BJ (cell line): ENCODE results near the gene C19orf81. TPM values are rescaled to one million over a fixed set of nuclear protein-coding genes. Genes with fewer than 3 reads are reported as not detected.

Source experiments
- CTCF ChIA-PET: fragments of 350-600 bp; formaldehyde crosslinking; extraction: SDS; loops from one replicate; lab custom pipeline; 2021; ENCODE audit warnings: antibody characterized with exemption, inconsistent platforms; lab: Yijun Ruan, JAX
- POLR2A ChIA-PET: fragments of 300-600 bp; sonication (Branson Sonifier 250); formaldehyde crosslinking; extraction: SDS; loops from one replicate; lab custom pipeline; 2021; ENCODE audit warnings: antibody characterized with exemption; lab: Charles Lee
- DNase-seq: peaks from one replicate; pipeline ENCODE4 v3.0.0-alpha.2; 2011; ENCODE audit warnings: low read depth
- H3K27me3 ChIP-seq: 2 replicates; pipeline ENCODE4 v1.6.0; 2011; ENCODE audit warnings: low read length; ENCODE audit not compliant: control insufficient read depth, insufficient read depth
- H3K36me3 ChIP-seq: 2 replicates; pipeline ENCODE4 v1.5.1; 2011; ENCODE audit warnings: low read length; ENCODE audit not compliant: control insufficient read depth, insufficient read depth
- H3K4me3 ChIP-seq: 2 replicates; pipeline ENCODE4 v1.5.1; 2011; ENCODE audit warnings: low read depth, mild to moderate bottlenecking, control low read depth, low read length
- polyA plus RNA-seq: library from polyadenylated mRNA; depleted of rRNA; stranded (reverse); fragments of >200 nt; gene quantifications from 2 replicates; pipeline ENCODE4 v1.2.3, GENCODE V29; 2011; rRNA removed
- TF ChIP-seq, protein P1 (sequence below): IDR thresholded peaks from 2 replicates; pipeline ENCODE4 v1.5.1; 2011; ENCODE audit warnings: low read depth, mild to moderate bottlenecking, control low read depth, inconsistent platforms, low read length, moderate library complexity; ENCODE audit not compliant: insufficient read depth

The C19orf81 gene
- polyA plus RNA-seq, 1 experiment, result 0.47 TPM

DNA sequence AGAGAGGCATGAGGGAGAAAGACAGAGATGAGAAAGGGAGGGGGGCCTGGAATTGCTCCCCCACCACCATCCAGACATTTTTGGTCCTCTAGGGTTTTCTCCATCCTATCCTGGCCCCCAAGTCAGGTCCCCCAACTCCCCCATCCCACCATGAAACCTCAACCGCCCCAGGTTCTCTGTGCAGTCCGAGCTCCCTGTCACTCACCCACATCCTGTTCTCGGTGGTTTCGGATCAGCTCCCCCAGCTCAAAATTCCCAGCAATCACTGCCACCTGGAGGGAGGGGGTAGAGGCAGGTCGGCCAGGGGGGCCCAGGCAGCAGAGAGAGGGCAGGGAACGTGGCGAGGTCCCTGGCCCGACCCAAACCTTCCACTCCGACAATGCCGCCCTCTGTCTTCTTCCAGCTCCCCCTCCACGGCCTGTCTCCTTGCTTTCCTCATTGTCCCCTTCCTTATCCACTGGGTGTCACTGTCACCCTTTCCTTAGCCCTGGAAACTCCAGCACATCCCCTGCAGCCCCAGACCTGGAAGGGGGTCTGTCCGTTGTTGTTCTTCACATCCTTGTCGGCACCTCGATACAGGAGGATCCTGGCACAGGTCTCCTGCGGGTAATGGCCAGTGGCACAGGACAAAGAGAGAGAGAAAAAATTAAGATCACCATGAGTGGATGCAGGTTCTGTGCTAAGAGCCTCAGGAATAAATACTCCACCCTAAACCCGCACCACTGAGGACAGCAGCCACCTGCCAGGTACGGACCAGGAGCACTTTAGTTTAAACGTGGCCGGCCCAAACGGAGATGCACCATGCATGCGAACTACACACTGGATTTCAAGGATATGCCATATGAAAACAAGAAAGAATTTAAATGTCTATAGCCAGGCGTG, 54.9 kb downstream of the C19orf81 start:
- no peak for DNase-seq
- CTCF ChIA-PET, result interaction anchor here (1.5 to 2.8 kb wide), 5 partner anchors 20 to 166 kb away, joined by 4 to 17 read pairs (median 6); no protein-coding TSS in a partner anchor
- POLR2A ChIA-PET, result no interaction called here
- Histone ChIP-seq H3K36me3 (no peaks in the 10 kb centered on the region), H3K27me3 (no peaks in the 10 kb centered on the region; the same call in 1 of the 2 replicates), H3K4me3 (no peak overlapping the region)
- TF ChIP-seq, protein P1, sequence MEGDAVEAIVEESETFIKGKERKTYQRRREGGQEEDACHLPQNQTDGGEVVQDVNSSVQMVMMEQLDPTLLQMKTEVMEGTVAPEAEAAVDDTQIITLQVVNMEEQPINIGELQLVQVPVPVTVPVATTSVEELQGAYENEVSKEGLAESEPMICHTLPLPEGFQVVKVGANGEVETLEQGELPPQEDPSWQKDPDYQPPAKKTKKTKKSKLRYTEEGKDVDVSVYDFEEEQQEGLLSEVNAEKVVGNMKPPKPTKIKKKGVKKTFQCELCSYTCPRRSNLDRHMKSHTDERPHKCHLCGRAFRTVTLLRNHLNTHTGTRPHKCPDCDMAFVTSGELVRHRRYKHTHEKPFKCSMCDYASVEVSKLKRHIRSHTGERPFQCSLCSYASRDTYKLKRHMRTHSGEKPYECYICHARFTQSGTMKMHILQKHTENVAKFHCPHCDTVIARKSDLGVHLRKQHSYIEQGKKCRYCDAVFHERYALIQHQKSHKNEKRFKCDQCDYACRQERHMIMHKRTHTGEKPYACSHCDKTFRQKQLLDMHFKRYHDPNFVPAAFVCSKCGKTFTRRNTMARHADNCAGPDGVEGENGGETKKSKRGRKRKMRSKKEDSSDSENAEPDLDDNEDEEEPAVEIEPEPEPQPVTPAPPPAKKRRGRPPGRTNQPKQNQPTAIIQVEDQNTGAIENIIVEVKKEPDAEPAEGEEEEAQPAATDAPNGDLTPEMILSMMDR, result no peak

GRCh38 chr19:50705422-50706019, 56.3 kb downstream of the C19orf81 start:
- POLR2A ChIA-PET, result no interaction called here

DNA sequence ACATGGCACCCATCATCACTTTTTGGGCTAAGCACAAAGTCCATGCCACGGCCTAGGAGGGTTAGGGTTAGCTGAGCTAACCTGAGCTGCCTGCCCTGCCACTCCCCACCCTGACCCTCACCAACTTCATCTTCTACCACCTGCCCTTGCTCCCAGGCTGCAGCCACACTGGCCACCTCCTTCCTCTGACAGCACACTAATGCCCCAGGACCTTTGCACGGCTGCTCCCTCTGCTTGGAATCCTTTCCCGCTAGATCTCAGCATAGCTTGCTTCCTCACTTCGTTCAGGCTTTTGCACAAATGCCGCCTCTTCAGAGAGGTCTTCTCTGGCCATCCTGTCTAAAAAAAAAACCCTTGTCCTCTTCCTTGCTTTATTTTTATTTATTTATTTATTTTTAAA, 57.1 kb downstream of the C19orf81 start:
- TF ChIP-seq, protein P1, result no peak
- Histone ChIP-seq H3K27me3 (no peaks in the 10 kb centered on the region), H3K4me3 (no peak overlapping the region), H3K36me3 (no peaks in the 10 kb centered on the region)
- POLR2A ChIA-PET, result no interaction called here
- DNase-seq, result no peak
- CTCF ChIA-PET, result interaction anchor here (0.7 to 2.2 kb wide), 8 partner anchors 8 to 169 kb away, joined by 3 to 15 read pairs (median 5); partner anchors contain the start of gene CLEC11A

More at GRCh38 chr19:50705422-50706019, 56.3 kb downstream of the C19orf81 start:
- DNase-seq, result no peak
- Histone ChIP-seq H3K27me3 (no peaks in the 10 kb centered on the region), H3K36me3 (no peaks in the 10 kb centered on the region), H3K4me3 (no peak overlapping the region)
- TF ChIP-seq, protein P1, result peak; percentile 90
- CTCF ChIA-PET, result interaction anchor here (0.6 to 2.2 kb wide), 14 partner anchors 9 to 337 kb away, joined by 3 to 15 read pairs (median 4); partner anchors contain the start of gene CLEC11A

DNA sequence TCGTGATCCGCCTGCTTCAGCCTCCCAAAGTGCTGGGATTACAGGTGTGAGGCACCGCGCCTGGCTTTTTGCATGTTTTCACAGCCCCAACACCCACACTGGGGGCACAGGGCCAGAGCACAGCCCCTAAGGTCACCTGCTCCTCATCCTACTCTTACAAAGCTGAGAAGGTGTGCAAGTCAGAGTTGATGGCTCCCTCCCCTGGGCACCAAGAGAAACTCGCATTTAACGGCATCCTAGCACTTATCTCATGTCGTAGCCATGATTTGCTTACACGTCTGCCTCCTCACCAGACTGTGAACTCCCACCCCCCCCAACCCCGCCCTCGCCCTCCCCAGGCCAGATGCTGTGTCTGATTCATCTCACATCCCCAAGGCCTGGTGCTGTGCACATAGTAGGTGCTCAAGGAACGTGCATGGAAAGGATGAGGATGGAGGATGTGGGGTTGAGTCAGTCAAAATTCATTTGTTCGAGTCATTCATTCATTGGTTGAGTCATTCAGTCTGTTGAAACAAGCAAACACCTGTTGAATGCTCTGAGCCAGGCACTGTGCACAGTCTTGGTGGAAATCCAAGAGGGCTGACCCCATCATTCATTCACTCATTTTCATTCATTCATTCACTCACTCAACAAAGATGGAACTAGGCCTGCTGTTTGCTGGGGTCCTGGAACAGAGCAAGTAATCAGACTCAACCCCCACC, 59.1 kb downstream of the C19orf81 start:
- Histone ChIP-seq H3K4me3 (no peak overlapping the region), H3K36me3 (0 out of 2 replicates have a peak, but pooled peaks cover 1% of the 10 kb centered on the region), H3K27me3 (no peaks in the 10 kb centered on the region)
- ChIA-PET POLR2A (no interaction called here), CTCF (interaction anchor here (1.1 to 1.8 kb wide), 3 partner anchors 15 to 72 kb away, joined by 3 to 6 read pairs (median 4); partner anchors contain the start of gene CLEC11A)
- TF ChIP-seq, protein P1, result no peak
- no peak for DNase-seq

Other genes with a start within 250 kb of the C19orf81 start
- gene SPIB, start 230.5 kb upstream of the C19orf81 start, polyA plus RNA-seq, result not detected in 2 replicates
- gene MYBPC2, start 216.6 kb upstream of the C19orf81 start, polyA plus RNA-seq, result not detected in 2 replicates
- 71.8 and 89.1 TPM in 2 replicates for gene EMC10, start 172.9 kb upstream of the C19orf81 start, polyA plus RNA-seq
- gene GARIN5A, start 172.6 kb upstream of the C19orf81 start, polyA plus RNA-seq, result 0.26 and 0.56 TPM in 2 replicates
- gene JOSD2, start 138.3 kb upstream of the C19orf81 start, polyA plus RNA-seq, result 39.0 and 44.9 TPM in 2 replicates
- gene ASPDH, start 135.5 kb upstream of the C19orf81 start, polyA plus RNA-seq, result not detected in 2 replicates
- gene LRRC4B, start 81.0 kb upstream of the C19orf81 start, polyA plus RNA-seq, result 0.04 and 0.06 TPM in 2 replicates
- gene SYT3, start 9.6 kb upstream of the C19orf81 start, polyA plus RNA-seq, result 0.11 TPM in 1 of 2 replicates, not detected in the other
- 1.6 and 1.8 TPM in 2 replicates for gene SHANK1, start 70.4 kb downstream of the C19orf81 start, polyA plus RNA-seq
- gene CLEC11A, start 73.9 kb downstream of the C19orf81 start, polyA plus RNA-seq, result 82.0 and 136 TPM in 2 replicates
- gene GPR32, start 121.0 kb downstream of the C19orf81 start, polyA plus RNA-seq, result not detected in 2 replicates
- not detected in 2 replicates for gene ACP4, start 141.0 kb downstream of the C19orf81 start, polyA plus RNA-seq
- gene KLK1, start 174.3 kb downstream of the C19orf81 start, polyA plus RNA-seq, result 0.15 and 0.17 TPM in 2 replicates
- not detected in 2 replicates for gene KLK15, start 184.1 kb downstream of the C19orf81 start, polyA plus RNA-seq
- not detected in 2 replicates for gene KLK3, start 205.5 kb downstream of the C19orf81 start, polyA plus RNA-seq
- gene KLK2, start 224.0 kb downstream of the C19orf81 start, polyA plus RNA-seq, result not detected in 2 replicates